OCI-LY3 (cell line): ENCODE data around the gene TNFSF12.

Experiments used
- H2AFZ ChIP-seq: fragments of 200-600, 300-600 bp; shearing (Covaris generic); 2 replicates; pipeline ENCODE4 v1.6.0; 2014; ENCODE audit warnings: antibody characterized with exemption, low read depth, low read length
- H3K27ac ChIP-seq: fragments of 200-600, 300-600 bp; sonication (generic); 2 replicates; pipeline ENCODE4 v1.5.1; 2014; ENCODE audit warnings: mild to moderate bottlenecking, low read length, moderate library complexity, mixed read lengths
- H3K27me3 ChIP-seq: fragments of 200-600, 300-600 bp; sonication (generic); 2 replicates; pipeline ENCODE4 v1.6.1; 2014; ENCODE audit warnings: low read depth, low read length, mixed read lengths
- H3K36me3 ChIP-seq: fragments of 200-600, 300-600 bp; sonication (generic); replicated peaks from 2 replicates; pipeline ENCODE3; 2014; ENCODE audit warnings: low read depth, low read length, mixed read lengths
- H3K4me1 ChIP-seq: fragments of 300-600, 200-600 bp; sonication (generic); 2 replicates; pipeline ENCODE4 v1.6.1; 2014; ENCODE audit warnings: low read length, mixed read lengths
- H3K4me2 ChIP-seq: fragments of 200-600, 300-600 bp; sonication (generic); 2 replicates; pipeline ENCODE4 v1.6.1; 2014; ENCODE audit warnings: low read length, mixed read lengths
- H3K4me3 ChIP-seq: fragments of 300-600, 200-600 bp; sonication (generic); 2 replicates; pipeline ENCODE4 v1.5.1; 2014; ENCODE audit warnings: antibody characterized with exemption, mild to moderate bottlenecking, low read length, moderate library complexity
- H3K79me2 ChIP-seq: fragments of 300-600, 200-600 bp; shearing (Covaris generic); 2 replicates; pipeline ENCODE4 v1.6.1; 2014; ENCODE audit warnings: mild to moderate bottlenecking, low read length, mixed read lengths
- H3K9ac ChIP-seq: fragments of 300-600, 200-600 bp; shearing (Covaris generic); 2 replicates; pipeline ENCODE4 v1.6.0; 2014; ENCODE audit warnings: mild to moderate bottlenecking, low read length, moderate library complexity
- H3K9me3 ChIP-seq: fragments of 200-600, 300-600 bp; shearing (Covaris generic); 2 replicates; pipeline ENCODE4 v1.6.1; 2014; ENCODE audit warnings: low read length, mixed read lengths; ENCODE audit not compliant: insufficient read depth
- H4K20me1 ChIP-seq: fragments of 200-600, 300-600 bp; sonication (generic); 2 replicates; pipeline ENCODE4 v1.6.1; 2016; ENCODE audit warnings: low read length, mixed read lengths; ENCODE audit not compliant: insufficient read depth
- CTCF ChIP-seq: fragments of 200-600, 300-600 bp; sonication (generic); IDR thresholded peaks from 2 replicates; pipeline ENCODE4 v1.5.1; 2014; ENCODE audit warnings: antibody characterized with exemption, low read length, low read depth
- EZH2phosphoT487 ChIP-seq: fragments of 200-600 bp; shearing (Covaris generic); IDR thresholded peaks from 2 replicates; pipeline ENCODE4 v1.6.1; 2018; ENCODE audit warnings: antibody characterized with exemption, mixed run types, low read depth

TNFSF12 gene

GRCh38 chr17:7528842-7529241 lies 20.0 kb upstream of the TNFSF12 start:
- no peak overlapping the region for H3K4me3 ChIP-seq
- no peak overlapping the region for H3K9ac ChIP-seq
- H3K4me1 ChIP-seq = 0 out of 2 replicates have a peak, but pooled peaks cover 2% of the 10 kb centered on the region
- H3K9me3 ChIP-seq = no peaks in the 10 kb centered on the region
- TF ChIP-seq CTCF = no peak
- no peak for TF ChIP-seq EZH2phosphoT487
- H3K27ac ChIP-seq = no peak overlapping the region
- no peak overlapping the region for H2AFZ ChIP-seq
- no peaks in the 10 kb centered on the region for H4K20me1 ChIP-seq
- H3K4me2 ChIP-seq = no peak overlapping the region
- no peaks in the 10 kb centered on the region for H3K27me3 ChIP-seq
- H3K79me2 ChIP-seq = no peaks in the 10 kb centered on the region
- no peaks in the 10 kb centered on the region for H3K36me3 ChIP-seq

GRCh38 chr17:7530023-7530900 lies 18.6 kb upstream of the TNFSF12 start:
- Histone ChIP-seq H3K4me2 (no peak overlapping the region), H2AFZ (no peak overlapping the region), H3K4me3 (no peak overlapping the region), H3K36me3 (no peaks in the 10 kb centered on the region), H3K4me1 (0 out of 2 replicates have a peak, but pooled peaks cover 2% of the 10 kb centered on the region), H3K27me3 (no peaks in the 10 kb centered on the region), H3K27ac (no peak overlapping the region), H3K79me2 (no peaks in the 10 kb centered on the region), H3K9me3 (no peaks in the 10 kb centered on the region), H3K9ac (no peak overlapping the region), H4K20me1 (no peaks in the 10 kb centered on the region)
- TF ChIP-seq CTCF (no peak), EZH2phosphoT487 (no peak)

- Histone ChIP-seq H3K9me3 (no peaks in the 10 kb centered on the region), H3K4me3 (no peak overlapping the region), H4K20me1 (no peaks in the 10 kb centered on the region), H3K9ac (no peak overlapping the region), H3K79me2 (no peaks in the 10 kb centered on the region), H3K4me2 (no peak overlapping the region), H2AFZ (no peak overlapping the region), H3K4me1 (no peaks in the 10 kb centered on the region), H3K27ac (no peak overlapping the region), H3K36me3 (no peaks in the 10 kb centered on the region), H3K27me3 (0 out of 2 replicates have a peak, but pooled peaks cover 3% of the 10 kb centered on the region)
- TF ChIP-seq CTCF = no peak
- TF ChIP-seq EZH2phosphoT487 = no peak
Measured at GRCh38 chr17:7538050-7538449, 10.8 kb upstream of the TNFSF12 start.

DNA sequence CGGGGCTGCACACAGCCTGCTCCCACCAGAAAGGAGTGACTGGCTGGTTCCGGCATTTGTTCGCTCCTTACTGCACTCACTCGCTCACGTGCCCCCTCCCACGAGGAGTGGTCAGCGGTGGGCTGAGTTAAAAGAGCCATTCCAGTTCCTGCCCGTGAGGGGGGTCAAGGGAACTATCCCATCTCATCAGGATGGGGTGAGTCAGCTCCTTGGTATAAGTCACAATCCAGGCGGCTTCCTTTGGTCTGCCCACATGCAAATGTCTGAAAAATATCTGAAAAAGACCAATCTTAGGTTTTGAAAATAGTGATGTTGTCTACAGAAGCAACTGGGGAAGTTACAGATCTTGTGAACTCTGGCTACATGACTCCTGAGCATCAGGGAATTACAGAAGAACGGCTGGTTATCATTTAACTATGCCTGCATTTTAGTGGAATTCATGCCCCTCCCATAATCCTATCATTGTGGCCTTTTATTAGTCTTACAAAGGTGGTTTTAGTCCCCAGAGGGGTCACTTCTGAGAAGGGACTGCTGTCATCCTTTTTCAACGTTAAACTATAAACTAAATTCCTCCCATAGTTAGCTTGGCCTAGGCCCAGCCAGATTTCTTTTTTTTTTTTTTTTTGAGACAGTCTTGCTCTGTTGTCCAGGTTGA lies 9.8 kb upstream of the TNFSF12 start:
- Histone ChIP-seq H3K9me3 (no peaks in the 10 kb centered on the region), H3K4me3 (no peak overlapping the region), H3K79me2 (no peaks in the 10 kb centered on the region), H3K9ac (no peak overlapping the region), H4K20me1 (no peaks in the 10 kb centered on the region), H3K4me1 (peaks cover under 1% of the 10 kb centered on the region), H3K36me3 (no peaks in the 10 kb centered on the region), H2AFZ (no peak overlapping the region), H3K27me3 (peaks cover 6% of the 10 kb centered on the region; the same call in 1 of the 2 replicates), H3K27ac (no peak overlapping the region), H3K4me2 (no peak overlapping the region)
- no peak for TF ChIP-seq EZH2phosphoT487
- TF ChIP-seq CTCF = no peak
